ENCODE measurements around the gene TBX6. TPM values are rescaled to one million over a fixed set of nuclear protein-coding genes. Genes with fewer than 3 reads are reported as not detected.
A peak's percentile ranks its signal among the peaks of the same experiment; 100 is the strongest.

Gene TBX6
- total RNA-seq, 1 experiment from 2014 or later, result 0.46 TPM

DNA sequence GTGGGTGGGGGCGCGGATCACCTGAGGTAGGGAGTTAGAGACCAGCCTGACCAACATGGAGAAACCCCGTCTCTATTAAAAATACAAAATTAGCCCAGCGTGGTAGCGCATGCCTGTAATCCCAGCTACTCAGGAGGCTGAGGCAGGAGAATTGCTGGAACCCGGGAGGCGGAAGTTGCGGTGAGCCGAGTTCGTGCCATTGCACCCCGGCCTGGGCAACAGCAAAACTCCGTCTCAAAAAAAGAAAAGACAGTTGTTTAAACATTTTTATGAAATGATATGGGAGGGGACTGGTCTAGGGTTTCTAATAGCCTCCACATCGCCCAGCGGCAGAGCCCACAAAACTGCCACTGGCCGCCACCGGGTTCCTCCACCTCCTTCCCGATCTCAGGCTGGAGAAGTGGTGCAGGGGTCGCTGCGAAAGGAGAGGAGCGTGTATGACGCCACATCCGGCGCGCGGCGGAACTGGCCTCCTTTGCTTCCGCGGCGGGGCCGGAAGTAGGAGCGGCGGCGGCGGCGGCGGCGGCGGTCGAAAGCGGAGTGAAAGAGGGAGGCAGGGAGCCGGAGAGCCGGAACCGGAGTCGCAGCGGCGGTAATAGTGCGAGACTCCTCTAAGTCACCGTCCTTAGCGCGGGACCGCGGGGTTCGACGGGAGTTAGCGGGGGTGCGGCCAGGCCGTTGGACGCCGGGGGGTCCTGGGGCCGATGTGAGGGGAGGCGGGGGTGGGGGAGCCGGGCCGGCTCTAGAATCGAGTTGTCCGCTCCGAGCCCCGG lies 16.0 kb downstream of the TBX6 start, which contains the start of gene PPP4C:
Gene PPP4C, plus strand, starts transcription at position 492 of the 773 bp plus-strand sequence. CDS start 384 bp downstream, outside the sequence.
- Histone ChIP-seq H3K4me1 (ENCODE audit: control insufficient read depth, insufficient read depth, low read length) (peaks cover 13% of the 10 kb centered on the region), H3K27ac (ENCODE audit: low read length) (peak within 1 kb of the TSS; percentile 92), H3K27me3 (ENCODE audit: control insufficient read depth, insufficient read depth, low read length) (no peaks in the 10 kb centered on the region), H3K36me3 (ENCODE audit: control insufficient read depth, insufficient read depth, low read length) (peaks cover 9% of the 10 kb centered on the region), H3K4me3 (ENCODE audit: low read depth in 2 of 2, low read length in 2 of 2) (peak within 1 kb of the TSS; percentile 87 to 88), H3K9me3 (ENCODE audit: control insufficient read depth, insufficient read depth, low read depth, low read length) (no peaks in the 10 kb centered on the region)
- BruUV-seq (replicated peaks), result TSS peak; percentile 100
- intact Hi-C loops (cut with micrococcal nuclease; ENCODE audit: unreplicated experiment) (no loop called here), in situ Hi-C loops (cut with HindIII; ENCODE audit: low pct_unique_long_range_greater_than_20kb, low sequenced_read_pairs) (no loop called here)
- no peak for DNase-seq (ENCODE audit: low read depth, low spot score)
- peak; percentile 93 for ATAC-seq
- ChIA-PET CTCF (interaction anchor here (0.7 kb wide), 1 partner anchor 9 kb away, joined by 3 read pairs; no protein-coding TSS in a partner anchor), POLR2A (no interaction called here)
- TF ChIP-seq, protein P1, sequence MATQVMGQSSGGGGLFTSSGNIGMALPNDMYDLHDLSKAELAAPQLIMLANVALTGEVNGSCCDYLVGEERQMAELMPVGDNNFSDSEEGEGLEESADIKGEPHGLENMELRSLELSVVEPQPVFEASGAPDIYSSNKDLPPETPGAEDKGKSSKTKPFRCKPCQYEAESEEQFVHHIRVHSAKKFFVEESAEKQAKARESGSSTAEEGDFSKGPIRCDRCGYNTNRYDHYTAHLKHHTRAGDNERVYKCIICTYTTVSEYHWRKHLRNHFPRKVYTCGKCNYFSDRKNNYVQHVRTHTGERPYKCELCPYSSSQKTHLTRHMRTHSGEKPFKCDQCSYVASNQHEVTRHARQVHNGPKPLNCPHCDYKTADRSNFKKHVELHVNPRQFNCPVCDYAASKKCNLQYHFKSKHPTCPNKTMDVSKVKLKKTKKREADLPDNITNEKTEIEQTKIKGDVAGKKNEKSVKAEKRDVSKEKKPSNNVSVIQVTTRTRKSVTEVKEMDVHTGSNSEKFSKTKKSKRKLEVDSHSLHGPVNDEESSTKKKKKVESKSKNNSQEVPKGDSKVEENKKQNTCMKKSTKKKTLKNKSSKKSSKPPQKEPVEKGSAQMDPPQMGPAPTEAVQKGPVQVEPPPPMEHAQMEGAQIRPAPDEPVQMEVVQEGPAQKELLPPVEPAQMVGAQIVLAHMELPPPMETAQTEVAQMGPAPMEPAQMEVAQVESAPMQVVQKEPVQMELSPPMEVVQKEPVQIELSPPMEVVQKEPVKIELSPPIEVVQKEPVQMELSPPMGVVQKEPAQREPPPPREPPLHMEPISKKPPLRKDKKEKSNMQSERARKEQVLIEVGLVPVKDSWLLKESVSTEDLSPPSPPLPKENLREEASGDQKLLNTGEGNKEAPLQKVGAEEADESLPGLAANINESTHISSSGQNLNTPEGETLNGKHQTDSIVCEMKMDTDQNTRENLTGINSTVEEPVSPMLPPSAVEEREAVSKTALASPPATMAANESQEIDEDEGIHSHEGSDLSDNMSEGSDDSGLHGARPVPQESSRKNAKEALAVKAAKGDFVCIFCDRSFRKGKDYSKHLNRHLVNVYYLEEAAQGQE (IDR thresholded peaks at IDR 0.05; ENCODE audit: insufficient read depth in 1 of 2, low read depth in 2 of 2, low read length in 1 of 2), result no peak
- TF ChIP-seq CTCF (IDR thresholded peaks at IDR 0.05), result no peak
- TF ChIP-seq TCF7L2 (IDR thresholded peaks at IDR 0.05; ENCODE audit: low read depth, low read length), result 0 out of 2 replicates have a peak, but pooled peaks have one; percentile 23
- TF ChIP-seq SIN3A (IDR thresholded peaks at IDR 0.05; ENCODE audit: borderline replicate concordance, insufficient read depth, low read depth, low read length), result peak; percentile 66; the same call in 1 of the 2 replicates
- TF ChIP-seq POLR2AphosphoS5 (IDR thresholded peaks at IDR 0.05; ENCODE audit: low read depth, low read length), result peak; percentile 98

GRCh38 chr16:30070490-30070889 lies 21.2 kb downstream of the TBX6 start:
- Histone ChIP-seq H3K36me3 (ENCODE audit: control insufficient read depth, insufficient read depth, low read length) (peaks cover 35% of the 10 kb centered on the region), H3K4me1 (ENCODE audit: control insufficient read depth, insufficient read depth, low read length) (peaks cover 30% of the 10 kb centered on the region), H3K27me3 (ENCODE audit: control insufficient read depth, insufficient read depth, low read length) (no peaks in the 10 kb centered on the region), H3K9me3 (ENCODE audit: control insufficient read depth, insufficient read depth, low read depth, low read length) (no peaks in the 10 kb centered on the region), H3K27ac (ENCODE audit: low read length) (peak overlapping the region; percentile 68), H3K4me3 (ENCODE audit: low read depth in 2 of 2, low read length in 2 of 2) (peak overlapping the region in 1 of 2 experiments; percentile 31; a peak in 1 of 4 replicates)
- DNase-seq (ENCODE audit: low read depth, low spot score) (no peak), ATAC-seq (no peak)
- in situ Hi-C loops (cut with HindIII; ENCODE audit: low pct_unique_long_range_greater_than_20kb, low sequenced_read_pairs), result no loop called here
- intact Hi-C loops (cut with micrococcal nuclease; ENCODE audit: unreplicated experiment), result no loop called here
- TF ChIP-seq SIN3A (IDR thresholded peaks at IDR 0.05; ENCODE audit: borderline replicate concordance, insufficient read depth, low read depth, low read length) (no peak), TCF7L2 (IDR thresholded peaks at IDR 0.05; ENCODE audit: low read depth, low read length) (no peak), CTCF (IDR thresholded peaks at IDR 0.05) (no peak)
- TF ChIP-seq, protein P1 (IDR thresholded peaks at IDR 0.05; ENCODE audit: insufficient read depth in 1 of 2, low read depth in 2 of 2, low read length in 1 of 2), result no peak
- POLR2A ChIA-PET, result interaction anchor here (0.7 kb wide), 1 partner anchor 87 kb away, joined by 3 read pairs; no protein-coding TSS in a partner anchor
- no TSS peak for BruUV-seq (replicated peaks)
- CTCF ChIA-PET, result no interaction called here
